ENCODE data around the gene FBL.

DNA sequence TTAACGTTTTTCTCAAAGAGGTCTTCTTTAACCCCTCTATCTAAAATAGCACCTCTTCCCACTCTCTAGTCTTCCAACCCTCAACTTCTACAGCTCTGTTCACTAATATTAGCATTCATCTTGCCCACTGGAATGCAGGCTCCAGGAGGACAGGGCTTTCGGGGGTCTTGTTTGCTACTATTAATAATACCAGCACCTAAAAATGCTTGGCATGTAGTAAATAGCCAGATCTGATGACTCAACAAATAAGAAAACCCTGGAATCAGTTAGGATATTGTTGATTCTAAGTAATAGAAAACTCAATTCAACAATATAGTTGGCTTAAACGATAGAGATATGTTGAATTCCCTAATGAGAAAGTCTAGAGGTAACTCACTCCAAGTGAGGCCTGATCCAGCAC lies 26.4 kb downstream of the FBL start:
- TF ChIP-seq, protein P1, sequence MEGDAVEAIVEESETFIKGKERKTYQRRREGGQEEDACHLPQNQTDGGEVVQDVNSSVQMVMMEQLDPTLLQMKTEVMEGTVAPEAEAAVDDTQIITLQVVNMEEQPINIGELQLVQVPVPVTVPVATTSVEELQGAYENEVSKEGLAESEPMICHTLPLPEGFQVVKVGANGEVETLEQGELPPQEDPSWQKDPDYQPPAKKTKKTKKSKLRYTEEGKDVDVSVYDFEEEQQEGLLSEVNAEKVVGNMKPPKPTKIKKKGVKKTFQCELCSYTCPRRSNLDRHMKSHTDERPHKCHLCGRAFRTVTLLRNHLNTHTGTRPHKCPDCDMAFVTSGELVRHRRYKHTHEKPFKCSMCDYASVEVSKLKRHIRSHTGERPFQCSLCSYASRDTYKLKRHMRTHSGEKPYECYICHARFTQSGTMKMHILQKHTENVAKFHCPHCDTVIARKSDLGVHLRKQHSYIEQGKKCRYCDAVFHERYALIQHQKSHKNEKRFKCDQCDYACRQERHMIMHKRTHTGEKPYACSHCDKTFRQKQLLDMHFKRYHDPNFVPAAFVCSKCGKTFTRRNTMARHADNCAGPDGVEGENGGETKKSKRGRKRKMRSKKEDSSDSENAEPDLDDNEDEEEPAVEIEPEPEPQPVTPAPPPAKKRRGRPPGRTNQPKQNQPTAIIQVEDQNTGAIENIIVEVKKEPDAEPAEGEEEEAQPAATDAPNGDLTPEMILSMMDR (IDR thresholded peaks at IDR 0.05; ENCODE audit: low read length), result no peak
- no peak for TF ChIP-seq EZH2 (optimal IDR thresholded peaks at IDR 0.05; ENCODE audit: low read depth, low read length)

Data from MM.1S (cell line).